ENCODE results near the gene CMTM4.
"Not testable (repeated sequence)": the region's sequence is repeated elsewhere in the genome, so short reads cannot be mapped to it uniquely, and the experiment has no call there.

The CMTM4 gene

GRCh38 chr16:66705790-66706505 lies 9.4 kb upstream of the CMTM4 start:
- no peak for DNase-seq (ENCODE audit: low read depth)

DNA sequence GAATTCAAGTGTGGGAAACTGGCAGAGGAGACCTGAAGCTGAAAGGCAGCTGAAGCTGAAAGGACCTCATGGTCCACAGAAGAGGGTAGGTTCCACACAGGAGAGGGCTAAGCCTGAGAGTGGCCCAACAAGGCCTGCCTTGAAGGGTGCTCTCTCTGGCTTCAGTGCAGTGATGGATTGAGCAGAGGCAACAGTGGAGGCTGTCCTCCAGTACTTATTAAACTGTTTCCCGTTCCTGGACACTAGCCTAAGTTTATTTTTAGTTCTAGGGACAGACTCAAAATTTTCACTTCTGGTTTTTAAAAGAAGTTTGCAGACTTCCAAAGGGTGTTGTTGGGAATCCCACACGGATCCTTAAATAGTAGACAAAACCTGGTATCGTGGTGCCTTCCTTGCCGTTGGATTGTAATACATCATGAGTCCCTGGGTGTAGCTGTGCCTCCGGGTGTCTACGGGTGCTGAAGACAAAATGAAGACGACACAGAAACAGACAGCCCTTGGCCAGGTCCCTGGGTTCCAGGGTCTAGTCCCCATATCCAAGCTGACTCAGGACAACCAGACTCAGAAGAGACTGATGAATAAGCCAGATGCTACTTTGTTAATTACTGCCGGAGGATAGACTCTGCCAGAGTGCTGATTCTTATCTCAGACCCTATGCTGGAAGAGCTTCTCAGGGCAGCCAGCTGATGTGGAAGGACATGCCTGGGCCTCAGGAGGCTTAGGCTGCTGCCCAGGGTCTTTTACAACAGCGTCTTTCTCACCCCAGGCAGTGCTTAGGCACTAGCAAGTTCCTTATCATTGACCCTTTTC lies 7.1 kb upstream of the CMTM4 start:
- DNase-seq (ENCODE audit: low read depth), result no peak

- DNase-seq (ENCODE audit: low read depth), result no peak
Measured at GRCh38 chr16:66701516-66701915, 5.0 kb upstream of the CMTM4 start.

DNA sequence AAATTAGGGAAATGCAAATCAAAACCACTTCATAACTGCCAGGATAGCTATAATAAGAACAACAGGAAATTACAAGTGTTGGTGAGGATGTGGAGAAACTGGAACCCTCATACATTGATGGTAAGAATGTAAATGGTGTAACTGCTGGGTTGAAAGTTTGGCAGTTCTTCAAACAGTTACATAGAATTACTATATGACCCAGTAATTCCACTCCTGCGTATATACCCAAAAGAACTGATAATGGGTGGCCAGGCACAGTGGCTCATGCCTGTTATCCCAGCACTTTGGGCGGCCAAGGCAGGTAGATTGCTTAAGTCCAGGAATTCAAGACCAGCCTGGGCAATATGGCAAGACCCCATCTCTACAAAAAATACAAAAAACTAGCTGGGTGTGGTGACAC lies 4.5 kb upstream of the CMTM4 start:
- DNase-seq (ENCODE audit: low read depth), result no peak

DNA sequence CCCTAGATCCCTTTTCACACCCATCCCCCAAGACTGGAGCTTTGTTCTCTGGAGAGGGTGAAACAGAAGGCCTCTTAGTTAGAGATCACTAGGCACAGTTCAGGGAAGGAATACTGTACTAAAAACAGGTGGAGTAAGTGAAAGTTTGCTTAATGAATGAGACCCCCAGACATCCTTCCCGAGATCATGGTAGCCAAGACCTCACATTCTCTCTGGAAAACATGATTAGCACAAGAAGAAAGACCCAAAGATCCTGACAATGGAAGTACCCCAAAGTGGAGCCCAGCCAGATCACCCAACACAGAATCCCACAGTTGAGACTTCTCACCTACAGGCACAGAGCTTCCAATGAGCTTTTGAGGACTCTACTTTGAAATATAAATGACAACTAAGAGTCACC lies 3.4 kb upstream of the CMTM4 start:
- DNase-seq (ENCODE audit: low read depth), result no peak

GRCh38 chr16:66698046-66698445 lies 1.5 kb upstream of the CMTM4 start:
- DNase-seq (ENCODE audit: low read depth), result no peak

- DNase-seq (ENCODE audit: low read depth), result no peak
Measured at GRCh38 chr16:66695935-66696668, 441 bp downstream of the CMTM4 start.

GRCh38 chr16:66695471-66695934 lies 1.0 kb downstream of the CMTM4 start:
- no peak for DNase-seq (ENCODE audit: low read depth)

DNA sequence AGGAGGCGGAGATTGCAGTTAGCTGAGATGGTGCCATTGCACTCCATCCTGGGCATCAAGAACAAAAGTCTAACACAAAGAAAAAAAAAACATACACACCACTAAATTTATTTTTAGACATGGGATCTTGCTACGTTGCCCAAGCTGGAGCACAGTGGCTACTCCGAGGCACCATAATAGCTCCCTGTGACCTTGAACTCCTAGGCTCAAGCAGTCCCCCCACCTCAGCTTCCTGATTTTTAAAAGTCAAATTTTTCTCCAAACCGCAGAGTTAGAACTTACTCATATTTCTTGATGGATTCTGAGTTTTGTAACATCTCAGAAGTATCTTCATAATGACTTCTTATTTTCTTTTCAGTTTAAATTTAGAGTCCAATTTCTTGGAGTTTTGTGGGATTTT lies 3.4 kb downstream of the CMTM4 start:
- DNase-seq (ENCODE audit: low read depth), result no peak

DNA sequence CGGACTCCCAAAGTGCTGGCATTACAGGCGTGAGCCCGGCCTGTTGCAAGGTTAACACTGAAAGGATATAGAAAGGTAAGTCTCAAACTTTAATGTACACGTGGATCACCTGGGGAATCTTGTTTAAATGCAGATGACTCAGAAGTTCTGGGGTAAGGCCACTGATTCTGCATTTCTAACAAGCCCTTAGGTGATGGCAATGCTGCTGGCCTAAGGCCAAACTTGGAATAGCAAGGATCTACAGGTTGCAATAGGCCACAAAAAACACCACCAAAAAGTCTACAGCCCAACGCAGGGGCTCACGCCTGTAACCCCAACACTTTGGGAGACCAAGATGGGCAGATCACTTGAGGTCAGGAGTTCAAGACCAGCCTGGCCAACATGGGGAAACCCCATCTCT lies 4.2 kb downstream of the CMTM4 start:
- no peak for DNase-seq (ENCODE audit: low read depth)

DNA sequence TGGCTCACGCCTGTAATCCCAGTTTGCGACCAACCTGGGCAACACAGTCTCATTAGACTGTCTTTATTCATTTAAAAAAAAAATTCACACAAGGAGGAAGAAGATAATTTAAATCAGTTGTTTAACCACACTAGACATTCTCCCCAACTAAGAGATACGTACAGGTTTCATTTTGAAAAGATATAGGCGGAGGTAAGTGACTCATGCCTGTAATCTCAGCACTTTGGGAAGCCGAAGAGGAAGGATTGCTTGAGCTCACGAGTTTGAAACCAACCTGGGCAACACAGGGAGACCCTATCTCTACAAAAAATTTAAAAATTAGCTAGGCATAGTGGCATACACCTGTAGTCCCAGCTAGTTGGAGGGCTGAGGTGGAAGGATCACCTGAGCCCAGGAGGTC lies 5.3 kb downstream of the CMTM4 start:
- DNase-seq (ENCODE audit: low read depth), result no peak

GRCh38 chr16:66690106-66690847 lies 6.3 kb downstream of the CMTM4 start:
- DNase-seq (ENCODE audit: low read depth), result no peak

DNA sequence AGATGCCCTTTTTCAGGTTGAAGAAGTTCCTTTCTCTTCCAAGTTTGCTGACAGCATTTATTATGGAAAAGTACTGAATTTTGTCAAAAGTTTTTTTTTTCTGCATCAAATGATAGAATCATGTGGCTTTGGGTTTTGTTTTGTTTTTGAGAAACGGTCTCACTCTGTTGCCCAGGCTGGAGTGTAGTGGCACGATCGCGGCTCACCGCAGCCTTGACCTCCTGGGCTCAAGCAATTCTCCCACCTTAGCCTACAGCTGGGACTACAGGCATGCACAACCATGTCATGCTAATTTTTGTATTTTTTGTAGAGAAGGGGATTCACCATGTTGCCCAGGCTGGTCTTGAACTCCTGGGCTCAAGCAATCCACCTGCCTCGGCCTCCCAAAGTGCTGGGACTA lies 7.3 kb downstream of the CMTM4 start:
- no peak for DNase-seq (ENCODE audit: low read depth)

GRCh38 chr16:66687906-66688625 lies 8.5 kb downstream of the CMTM4 start:
- no peak for DNase-seq (ENCODE audit: low read depth)

DNA sequence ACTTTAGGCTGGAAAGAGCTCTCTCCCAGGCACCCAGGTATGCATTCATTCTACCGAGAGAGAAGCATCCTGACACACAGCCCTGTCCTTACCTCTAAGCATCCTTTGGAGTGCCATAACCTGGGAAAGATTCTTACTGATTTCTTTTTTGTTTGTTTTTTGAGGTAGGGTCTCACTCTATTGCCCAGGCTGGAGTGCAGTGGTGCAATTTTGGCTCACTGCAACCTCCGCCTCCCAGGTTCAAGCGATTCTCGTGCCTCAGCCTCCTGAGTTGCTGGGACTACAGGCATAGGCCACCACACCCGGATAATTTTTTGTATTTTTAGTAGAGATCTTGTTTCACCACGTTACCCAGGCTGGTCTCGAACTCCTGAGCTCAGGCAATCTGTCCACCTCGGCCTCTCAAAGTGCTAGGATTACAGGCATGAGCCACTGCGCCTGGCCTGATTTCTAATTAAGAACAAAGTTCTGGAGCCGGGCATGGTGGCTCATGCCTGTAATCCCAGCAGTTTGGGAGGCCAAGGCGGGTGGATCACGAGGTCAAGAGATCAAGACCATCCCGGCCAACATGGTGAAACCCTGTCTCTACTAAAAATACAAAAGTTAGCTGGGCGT lies 10.9 kb downstream of the CMTM4 start:
- DNase-seq (ENCODE audit: low read depth), result not testable (repeated sequence)

- DNase-seq (ENCODE audit: low read depth), result no peak
Measured at GRCh38 chr16:66682271-66682670, 14.3 kb downstream of the CMTM4 start.

- no peak for DNase-seq (ENCODE audit: low read depth)
Measured at GRCh38 chr16:66681676-66682075, 14.9 kb downstream of the CMTM4 start.

- DNase-seq (ENCODE audit: low read depth), result no peak
Measured at GRCh38 chr16:66678337-66678736, 18.2 kb downstream of the CMTM4 start.

DNA sequence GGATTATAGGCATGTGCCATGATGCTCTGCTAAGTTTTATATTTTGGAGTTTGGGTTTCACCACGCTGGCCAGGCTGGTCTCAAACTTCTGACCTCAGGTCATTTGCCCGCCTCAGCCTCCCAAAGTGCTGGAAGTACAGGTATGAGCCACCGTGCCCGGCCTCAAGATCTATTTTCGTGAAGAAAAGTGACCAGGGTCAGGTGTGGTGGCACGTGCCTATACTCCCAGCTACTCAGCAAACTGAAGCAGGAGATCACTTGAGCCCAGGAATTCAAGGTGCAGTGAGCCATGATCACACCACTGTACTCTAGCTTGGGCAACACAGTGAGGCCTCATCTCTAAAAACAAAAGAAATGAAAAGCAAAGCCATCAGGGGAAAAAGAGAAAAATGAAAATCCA lies 18.7 kb downstream of the CMTM4 start:
- DNase-seq (ENCODE audit: low read depth), result no peak

DNA sequence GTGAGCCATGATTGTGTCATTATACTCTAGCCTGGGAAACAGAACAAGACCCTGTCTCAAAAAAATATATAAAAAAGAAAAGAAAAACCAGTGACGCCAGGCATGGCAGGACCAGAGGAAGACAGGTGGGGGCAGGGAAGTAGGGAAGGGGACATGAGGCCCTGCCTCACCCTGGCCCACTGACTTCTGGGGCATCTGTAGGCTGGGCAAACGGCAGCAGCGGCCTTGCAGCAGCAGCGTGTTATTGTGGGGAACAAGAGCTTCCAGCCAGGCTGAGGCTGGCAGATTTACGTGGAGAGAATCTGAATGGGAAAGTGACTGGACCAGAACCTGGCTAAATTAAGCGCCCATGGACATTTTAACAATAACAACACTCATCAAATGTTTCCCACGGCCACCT lies 19.4 kb downstream of the CMTM4 start:
- DNase-seq (ENCODE audit: low read depth), result no peak

DNA sequence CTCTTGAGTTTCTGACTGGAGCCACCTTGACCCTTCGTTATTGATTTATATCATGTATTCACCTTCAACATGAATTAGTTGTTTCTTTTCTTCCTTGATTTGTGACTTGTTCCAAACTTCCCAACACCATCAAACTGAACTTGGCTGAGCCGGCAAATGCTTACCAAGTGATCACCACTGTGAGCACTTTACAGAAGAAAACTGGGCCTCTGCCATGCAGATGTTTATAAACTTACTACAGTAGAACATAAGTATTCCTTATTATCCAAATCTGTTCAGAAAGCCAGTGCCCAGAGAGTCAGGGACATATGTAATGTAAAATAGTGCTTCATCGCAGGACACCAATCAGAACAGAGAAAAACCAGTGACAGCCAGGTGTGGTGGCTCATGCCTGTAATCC lies 19.9 kb downstream of the CMTM4 start:
- no peak for DNase-seq (ENCODE audit: low read depth)

Data from GM04503 (cell line).